Pancreas (tissue), 10 donors: Measurements from ENCODE around the gene NAALADL1. TPM values are rescaled to one million over a fixed set of nuclear protein-coding genes. Genes with fewer than 3 reads are reported as not detected.

Experiments
- ATAC-seq, 4 donors: fragments of 200-7000 bp; cut with Tn5 transposase; one replicate each; pipeline versions ENCODE4 v1.8.0 to v1.9.1; 2020; ENCODE audit warnings: mild to moderate bottlenecking in 4 of 4, moderate library complexity in 4 of 4
- DNase-seq, 6 donors: peaks; one replicate each; pipeline ENCODE4 v3.0.0-alpha.2; 2020
- FAIRE-seq: peaks from 2 replicates; lab custom pipeline; 2012; peaks lifted over from hg19 to GRCh38; lab: Jason Lieb, UNC
- H3K27ac ChIP-seq, 4 donors: fragments of 200-600 bp; sonication (generic); 1 replicate in 3 of 4; 2 replicates in 1 of 4; pipeline versions ENCODE4 v1.5.0 to v1.8.0; 2020
- H3K27me3 ChIP-seq, 4 donors: fragments of 200-600 bp; one replicate each; pipeline ENCODE4 v1.8.0; 2021
- H3K36me3 ChIP-seq, 3 donors: fragments of 200-600 bp; sonication (generic) in 1 of 3; one replicate each; pipeline versions ENCODE4 v1.5.0 to v1.8.0; 2020 to 2021
- H3K4me1 ChIP-seq, 3 donors: fragments of 200-600 bp; one replicate each; pipeline ENCODE4 v1.8.0; 2021
- H3K4me3 ChIP-seq, 4 donors: fragments of 200-600 bp; sonication (generic) in 2 of 4; one replicate each; pipeline versions ENCODE4 v1.5.0 to v1.8.0; 2020 to 2021
- H3K9me3 ChIP-seq, 4 donors: fragments of 200-600 bp; one replicate each; pipeline ENCODE4 v1.8.0; 2021
- CTCF ChIP-seq, 4 donors: fragments of 200-600 bp; sonication (generic) in 3 of 4; IDR thresholded peaks; one replicate each; pipeline versions ENCODE4 v1.5.0 to v1.8.0; 2021; ENCODE audit warnings: antibody characterized with exemption in 4 of 4
- WGBS, 2 donors: extraction: QIAGEN DNeasy Blood & Tissue Kit; methylation state at CpG; one replicate each; pipeline ENCODE4 v1.1.7; 2013; 5-methylcytosine and 5-hydroxymethylcytosine counted together
- intact Hi-C, 3 donors: fragments of 100-400 bp; cut with DNase I; formaldehyde crosslinking; loops; one replicate each; pipeline versions ENCODE4 v1.11.1 to v1.14.2; 2022
- polyA plus RNA-seq, 2 donors: library from polyadenylated mRNA; stranded (reverse); fragments of 200-250 nt; gene quantifications; one replicate each; pipeline ENCODE4 v1.2.3, GENCODE V29; 2013
- total RNA-seq, 6 donors: library from RNA; stranded (reverse); fragmentation: NEBNext Ultra II Directional in 4 of 6; extraction: Animal tissue kit (Norgen Biotek cat#: 25700) in 4 of 6; gene quantifications; one replicate each; pipeline versions ENCODE4 v1.2.1 to v1.2.4, GENCODE V29; 2021 to 2023
- donor health status: healthy with polysubstance abuse.
- donor health status: DM: no; HTN: no; CAD: no; lungs with moderate emphysema.
- donor health status: DM: no; HTN: no; CAD: no.
- donor health status: control.
- donor health status: control.
- donor health status: Bipolar disorder and iron deficiency.
- donor health status: DM: yes; HTN: yes; CAD: no.
- donor health status: DM: no; HTN: no; CAD: no.
- donor health status: DM: no; HTN: no; CAD: no.
- donor health status: DM: yes; HTN: yes; CAD: no.

The NAALADL1 gene
- total and polyA plus RNA-seq, 8 donors = 0.51 to 7.6 (median 1.4) TPM

- Histone ChIP-seq H3K9me3 (no peaks in the 10 kb centered on the region), H3K27ac (no peak overlapping the region), H3K36me3 (no peaks in the 10 kb centered on the region), H3K27me3 (no peaks in the 10 kb centered on the region), H3K4me1 (no peaks in the 10 kb centered on the region), H3K4me3 (no peak overlapping the region)
- DNase-seq (no peak), FAIRE-seq (no peak), ATAC-seq (no peak)
- no peak for TF ChIP-seq CTCF (IDR thresholded peaks at IDR 0.05)
- intact Hi-C loops = no loop called here
- 79 to 84% methylated on average over 7 of the region's 7 CpGs for WGBS, 2 donors
Observed at GRCh38 chr11:65057526-65057925, 827 bp downstream of the NAALADL1 start.

- no peak for TF ChIP-seq CTCF (IDR thresholded peaks at IDR 0.05)
- 93 to 96% methylated on average over 6 of the region's 6 CpGs for WGBS, 2 donors
- intact Hi-C loops = no loop called here
- no peak for DNase-seq
- ATAC-seq = no peak
- no peaks in the 10 kb centered on the region for H3K36me3 ChIP-seq
- no peaks in the 10 kb centered on the region for H3K27me3 ChIP-seq
- no peaks in the 10 kb centered on the region for H3K4me1 ChIP-seq
- no peaks in the 10 kb centered on the region for H3K9me3 ChIP-seq
- no peak overlapping the region for H3K4me3 ChIP-seq
- no peak overlapping the region for H3K27ac ChIP-seq
- FAIRE-seq = no peak
Observed at GRCh38 chr11:65056999-65057398, 1.4 kb downstream of the NAALADL1 start.

GRCh38 chr11:65055538-65055937 is 2.8 kb downstream of the NAALADL1 start:
- no peak for FAIRE-seq

GRCh38 chr11:65053827-65054508 is 4.4 kb downstream of the NAALADL1 start:
- no peaks in the 10 kb centered on the region for H3K36me3 ChIP-seq
- no peaks in the 10 kb centered on the region for H3K4me1 ChIP-seq
- no peak for TF ChIP-seq CTCF (IDR thresholded peaks at IDR 0.05)
- 63 to 69% methylated on average over 8 of the region's 8 CpGs for WGBS, 2 donors
- intact Hi-C loops = no loop called here
- no peaks in the 10 kb centered on the region for H3K27me3 ChIP-seq
- H3K27ac ChIP-seq = no peak overlapping the region
- no peak overlapping the region for H3K4me3 ChIP-seq
- H3K9me3 ChIP-seq = no peaks in the 10 kb centered on the region
- ATAC-seq (no peak), DNase-seq (no peak), FAIRE-seq (no peak)

More at GRCh38 chr11:65055538-65055937, 2.8 kb downstream of the NAALADL1 start:
- TF ChIP-seq CTCF (IDR thresholded peaks at IDR 0.05) = no peak
- Histone ChIP-seq H3K9me3 (no peaks in the 10 kb centered on the region), H3K27me3 (no peaks in the 10 kb centered on the region), H3K27ac (no peak overlapping the region), H3K36me3 (no peaks in the 10 kb centered on the region), H3K4me3 (no peak overlapping the region), H3K4me1 (no peaks in the 10 kb centered on the region)
- ATAC-seq (no peak), DNase-seq (no peak)
- intact Hi-C loops = no loop called here
- WGBS, 2 donors = 79 to 93% methylated on average over 1 of the region's 1 CpG

GRCh38 chr11:65051398-65051858 is 6.9 kb downstream of the NAALADL1 start:
- Histone ChIP-seq H3K27me3 (no peaks in the 10 kb centered on the region), H3K36me3 (no peaks in the 10 kb centered on the region), H3K9me3 (no peaks in the 10 kb centered on the region), H3K4me3 (no peak overlapping the region), H3K27ac (no peak overlapping the region), H3K4me1 (no peaks in the 10 kb centered on the region)
- WGBS, 2 donors = 75 to 80% methylated on average over 9 of the region's 9 CpGs
- no peak for DNase-seq
- no peak for ATAC-seq
- FAIRE-seq = no peak
- intact Hi-C loops = no loop called here
- no peak for TF ChIP-seq CTCF (IDR thresholded peaks at IDR 0.05)
